A549 (cell line): ENCODE data around the gene CLTCL1. TPM values are rescaled to one million over a fixed set of nuclear protein-coding genes. Genes with fewer than 3 reads are reported as not detected.

Source experiments
- ATAC-seq, 2 experiments: fragments of 200-7000 bp in 1 of 2; fragments of >200 bp in 1 of 2; cut with Nextera tagmentation in 1 of 2; cut with Tn5 transposase in 1 of 2; 3 replicates each; pipeline versions ENCODE4 v1.8.0 to v1.9.1; 2018 to 2020; ENCODE audit warnings: mild to moderate bottlenecking in 1 of 2, moderate library complexity in 1 of 2
- CTCF ChIA-PET: fragments of 300-600 bp; sonication (Branson Sonifier 250); formaldehyde crosslinking; extraction: SDS; loops from one replicate; lab custom pipeline; 2021; ENCODE audit warnings: antibody characterized with exemption, inconsistent platforms; lab: Yijun Ruan, JAX
- POLR2A ChIA-PET: fragments of 350-600 bp; formaldehyde crosslinking; extraction: SDS; loops from one replicate; lab custom pipeline; 2021; ENCODE audit warnings: antibody characterized with exemption, inconsistent platforms; lab: Yijun Ruan, JAX
- DNase-seq, 2 experiments: peaks; one replicate each; pipeline versions ENCODE4 v3.0.0 to v3.0.0-alpha.2; 2011 to 2016; ENCODE audit warnings: low read depth in 1 of 2, low spot score in 1 of 2
- FAIRE-seq: peaks from 2 replicates; lab custom pipeline; 2011; peaks lifted over from hg19 to GRCh38; lab: Jason Lieb, UNC
- H3K27ac ChIP-seq, 2 experiments: fragments of >200 bp; sonication (Bioruptor Twin); formaldehyde crosslinking; 3 replicates each; pipeline ENCODE4 v1.5.1; 2016 to 2017
- H3K4me1 ChIP-seq: fragments of >200 bp; sonication (Bioruptor Twin); formaldehyde crosslinking; 3 replicates; pipeline ENCODE4 v1.6.1; 2016
- H3K4me2 ChIP-seq: fragments of >200 bp; sonication (Bioruptor Twin); formaldehyde crosslinking; 3 replicates; pipeline ENCODE4 v1.6.1; 2016
- H3K4me3 ChIP-seq: fragments of >200 bp; sonication (Bioruptor Twin); formaldehyde crosslinking; 3 replicates; pipeline ENCODE4 v1.5.1; 2016
- H3K9me3 ChIP-seq: fragments of >200 bp; sonication (Bioruptor Twin); formaldehyde crosslinking; 3 replicates; pipeline ENCODE4 v1.6.1; 2016
- ATOH8 ChIP-seq: fragments of 250-450 bp; sonication (Bioruptor Pico); IDR thresholded peaks from 2 replicates; pipeline ENCODE4 v1.5.0; 2020; ENCODE audit warnings: low read depth, mild to moderate bottlenecking, moderate library complexity
- CBX2 ChIP-seq: fragments of 200-600 bp; sonication (generic); IDR thresholded peaks from 2 replicates; pipeline ENCODE4 v1.6.1; 2016; ENCODE audit warnings: low read depth, mild to moderate bottlenecking, borderline replicate concordance
- CBX8 ChIP-seq: fragments of 200-600 bp; sonication (generic); IDR thresholded peaks from 2 replicates; pipeline ENCODE4 v1.6.1; 2016
- CEBPB ChIP-seq, 2 experiments: fragments of >200 bp in 1 of 2; sonication (Bioruptor Twin) in 1 of 2; formaldehyde crosslinking in 1 of 2; IDR thresholded peaks; 2 replicates each; pipeline ENCODE4 v1.6.1; 2012 to 2016
- EHMT2 ChIP-seq: fragments of 200-600 bp; sonication (generic); IDR thresholded peaks from 2 replicates; pipeline ENCODE4 v1.6.1; 2016; ENCODE audit warnings: antibody characterized with exemption, low read depth, mild to moderate bottlenecking, moderate library complexity
- EP300 ChIP-seq, 2 experiments: fragments of >200 bp; sonication (Bioruptor Twin); formaldehyde crosslinking; IDR thresholded peaks; 2 replicates in 1 of 2; 3 replicates in 1 of 2; pipeline ENCODE4 v1.6.1; 2016 to 2017
- ESRRA ChIP-seq: fragments of 150-350 bp; IDR thresholded peaks from 2 replicates; pipeline ENCODE4 v1.6.1; 2014; ENCODE audit warnings: mild to moderate bottlenecking, low read length, borderline replicate concordance
- FOSL2 ChIP-seq, 2 experiments: fragments of 450-650 bp in 1 of 2; fragments of >200 bp in 1 of 2; sonication (Bioruptor Twin) in 1 of 2; formaldehyde crosslinking; IDR thresholded peaks; 2 replicates each; pipeline versions ENCODE4 v1.5.0 to v1.6.1; 2016 to 2020; ENCODE audit warnings: mild to moderate bottlenecking in 1 of 2, moderate library complexity in 1 of 2
- FOXS1 ChIP-seq: fragments of 250-450 bp; sonication (Bioruptor Pico); IDR thresholded peaks from 2 replicates; pipeline ENCODE4 v1.5.0; 2020; ENCODE audit warnings: mild to moderate bottlenecking, moderate library complexity
- GATA3 ChIP-seq: IDR thresholded peaks from 2 replicates; pipeline ENCODE4 v1.6.1; 2012; ENCODE audit warnings: borderline replicate concordance
- HDAC2 ChIP-seq: fragments of 200-600 bp; sonication (generic); IDR thresholded peaks from 2 replicates; pipeline ENCODE4 v1.6.1; 2016
- HOXB5 ChIP-seq: fragments of 250-450 bp; sonication (Bioruptor Pico); IDR thresholded peaks from 2 replicates; pipeline ENCODE4 v1.5.0; 2020; ENCODE audit warnings: mild to moderate bottlenecking, moderate library complexity
- JUN ChIP-seq, 2 experiments: fragments of >200 bp; sonication (Bioruptor Twin); formaldehyde crosslinking; IDR thresholded peaks; 2 replicates in 1 of 2; 3 replicates in 1 of 2; pipeline ENCODE4 v1.6.1; 2016 to 2017
- JUNB ChIP-seq: fragments of >200 bp; sonication (Bioruptor Twin); formaldehyde crosslinking; IDR thresholded peaks from 2 replicates; pipeline ENCODE4 v1.6.1; 2016
- KDM1A ChIP-seq: fragments of 200-600 bp; sonication (generic); IDR thresholded peaks from 2 replicates; pipeline ENCODE4 v1.6.1; 2016; ENCODE audit warnings: low read depth, mild to moderate bottlenecking
- KDM5A ChIP-seq: fragments of 200-600 bp; sonication (generic); IDR thresholded peaks from 2 replicates; pipeline ENCODE4 v1.6.1; 2016; ENCODE audit warnings: antibody characterized with exemption, mild to moderate bottlenecking
- MAFK ChIP-seq: fragments of 450-650 bp; IDR thresholded peaks from 2 replicates; pipeline ENCODE4 v1.6.1; 2014; ENCODE audit not compliant: partially characterized antibody
- NPAS2 ChIP-seq: fragments of 250-450 bp; sonication (Bioruptor Pico); IDR thresholded peaks from 2 replicates; pipeline ENCODE4 v1.8.0; 2022; ENCODE audit warnings: mild to moderate bottlenecking, moderate library complexity, borderline replicate concordance
- NR3C1 ChIP-seq: fragments of >200 bp; sonication (Bioruptor Twin); formaldehyde crosslinking; IDR thresholded peaks from 3 replicates; pipeline ENCODE4 v1.6.1; 2017
- PBX3 ChIP-seq: IDR thresholded peaks from 2 replicates; pipeline ENCODE4 v1.6.1; 2012
- POLR2A ChIP-seq: IDR thresholded peaks from 2 replicates; pipeline ENCODE4 v1.6.1; 2012; ENCODE audit warnings: mild to moderate bottlenecking, low read length
- RCOR1 ChIP-seq: fragments of 150-350 bp; IDR thresholded peaks from 2 replicates; pipeline ENCODE4 v1.6.1; 2014; ENCODE audit warnings: antibody characterized with exemption, low read length, low read depth
- ZSCAN20 ChIP-seq: fragments of 250-450 bp; sonication (Bioruptor Pico); IDR thresholded peaks from 2 replicates; pipeline ENCODE4 v1.8.0; 2022; ENCODE audit warnings: mild to moderate bottlenecking, moderate library complexity
- WGBS: methylation state at CpG from one replicate; pipeline ENCODE4 v1.1.6; 2017; ENCODE audit errors: missing lambda C conversion rate; 5-methylcytosine and 5-hydroxymethylcytosine counted together
- polyA plus RNA-seq, 4 experiments: library from polyadenylated mRNA; depleted of rRNA in 3 of 4; stranded (reverse); fragments of >200 nt; fragmentation: RNase III in 1 of 4; extraction: RNeasy Plus Mini Kit Qiagen cat#74134 plus additional on column Dnase treatment in 1 of 4; gene quantifications; 2 replicates in 3 of 4; 3 replicates in 1 of 4; pipeline ENCODE4 v1.2.3, GENCODE V29; 2011 to 2017

Gene CLTCL1
- polyA plus RNA-seq, 2 of the 4 experiments (the other 2 are of a cell fraction), result 8.6 to 10.6 TPM

- H3K4me3 ChIP-seq, result peak overlapping the region; percentile 99
- ATAC-seq (peak in 1 of 2 experiments; percentile 31; a peak in 2 of 6 replicates), DNase-seq (no peak), FAIRE-seq (no peak)
- WGBS, result 53% methylated on average over 5 of the region's 5 CpGs
- ChIA-PET CTCF (interaction anchor here (0.7 kb wide), 1 partner anchor 11 kb away, joined by 3 read pairs; no protein-coding TSS in a partner anchor), POLR2A (no interaction called here)
- H3K27ac ChIP-seq, result peak overlapping the region; percentile 94 to 99
- H3K4me2 ChIP-seq, result peak overlapping the region; percentile 80
- no peaks in the 10 kb centered on the region for H3K9me3 ChIP-seq
- H3K4me1 ChIP-seq, result peaks cover 64% of the 10 kb centered on the region
- TF ChIP-seq MAFK (peak; percentile 65), RCOR1 (no peak)
Measured at GRCh38 chr22:19289475-19290161, 1.9 kb downstream of the CLTCL1 start.

GRCh38 chr22:19287889-19288288 is 3.6 kb downstream of the CLTCL1 start:
- FAIRE-seq (no peak), DNase-seq (peak in 1 of 2 experiments; percentile 64), ATAC-seq (peak; percentile 39 to 63; a peak in 3 of 6 replicates)
- H3K4me1 ChIP-seq, result peaks cover 66% of the 10 kb centered on the region
- H3K9me3 ChIP-seq, result no peaks in the 10 kb centered on the region
- H3K4me2 ChIP-seq, result peak overlapping the region; percentile 80
- ChIA-PET POLR2A (interaction anchor here (0.5 to 1.3 kb wide), 3 partner anchors 12 to 32 kb away, joined by 3 to 5 read pairs (median 4); no protein-coding TSS in a partner anchor), CTCF (interaction anchor here (1.0 kb wide), 1 partner anchor 109 kb away, joined by 3 read pairs; no protein-coding TSS in a partner anchor)
- H3K4me3 ChIP-seq, result peak overlapping the region; percentile 21; the same call in 1 of the 3 replicates
- no peak for TF ChIP-seq CBX8
- TF ChIP-seq JUNB, result peak; percentile 69
- peak; percentile 42; the same call in 1 of the 2 replicates for TF ChIP-seq GATA3
- TF ChIP-seq JUN (IDR thresholded peaks at IDR 0.05), result peak in 1 of 2 experiments; percentile 51; a peak in 2 of 5 replicates
- peak; percentile 60 to 66; a peak in 3 of 5 replicates for TF ChIP-seq EP300 (IDR thresholded peaks at IDR 0.05)
- no peak for TF ChIP-seq EHMT2
- TF ChIP-seq FOSL2 (IDR thresholded peaks at IDR 0.05), result peak; percentile 56
- peak; percentile 49; the same call in 1 of the 2 replicates for TF ChIP-seq FOSL2 (CRISPR knock-in tag; IDR thresholded peaks at IDR 0.05)
- TF ChIP-seq CEBPB (IDR thresholded peaks at IDR 0.05), result peak; percentile 68 to 71
- TF ChIP-seq HDAC2, result no peak
- 8% methylated on average over 4 of the region's 4 CpGs for WGBS
- peak overlapping the region; percentile 94 to 99 for H3K27ac ChIP-seq

GRCh38 chr22:19287076-19287707 is 4.3 kb downstream of the CLTCL1 start:
- Histone ChIP-seq H3K9me3 (no peaks in the 10 kb centered on the region), H3K27ac (peak overlapping the region; percentile 94 to 99)
- no peak for FAIRE-seq
- POLR2A ChIA-PET, result interaction anchor here (0.5 to 1.3 kb wide), 2 partner anchors 12 to 23 kb away, joined by 4 to 5 read pairs; no protein-coding TSS in a partner anchor
- TF ChIP-seq POLR2A, result no peak
- TF ChIP-seq NR3C1, result no peak
- no peak for TF ChIP-seq RCOR1
- no peak for TF ChIP-seq ZSCAN20
- no peak for TF ChIP-seq NPAS2 (CRISPR knock-in tag)
- TF ChIP-seq FOXS1 (CRISPR knock-in tag), result no peak
- TF ChIP-seq HOXB5 (CRISPR knock-in tag), result no peak
- no peak for TF ChIP-seq KDM1A
- TF ChIP-seq ESRRA, result no peak
- no peak for TF ChIP-seq CBX2
- no peak for TF ChIP-seq PBX3
- no peak for TF ChIP-seq FOSL2 (IDR thresholded peaks at IDR 0.05)
- TF ChIP-seq FOSL2 (CRISPR knock-in tag; IDR thresholded peaks at IDR 0.05), result no peak
- TF ChIP-seq KDM5A, result no peak
- TF ChIP-seq ATOH8 (CRISPR knock-in tag), result no peak
- TF ChIP-seq, all 56 proteins: peak for 0
- CTCF ChIA-PET, result interaction anchor here (1.0 to 1.1 kb wide), 2 partner anchors 13 to 108 kb away, joined by 3 read pairs; no protein-coding TSS in a partner anchor
- H3K4me2 ChIP-seq, result peak overlapping the region; percentile 80
- ATAC-seq (peak; percentile 4 to 11; a peak in 1 of 6 replicates), DNase-seq (peak in 1 of 2 experiments; percentile 45)
- H3K4me3 ChIP-seq, result peak overlapping the region; percentile 19; the same call in 1 of the 3 replicates
- WGBS, result 40% methylated on average over 5 of the region's 5 CpGs
- peaks cover 60% of the 10 kb centered on the region for H3K4me1 ChIP-seq
